H1 (cell line): ENCODE data around the gene UBN1. TPM values are rescaled to one million over a fixed set of nuclear protein-coding genes. Genes with fewer than 3 reads are reported as not detected.

ENCODE experiments used
- CTCF ChIA-PET: fragments of 300-600 bp; sonication (Branson Sonifier 250); formaldehyde crosslinking; loops from one replicate; lab custom pipeline; 2021; ENCODE audit not compliant: partially characterized antibody; lab: Charles Lee
- POLR2A ChIA-PET: fragments of 300-600 bp; sonication (Branson Sonifier 250); formaldehyde crosslinking; loops from one replicate; lab custom pipeline; 2021; ENCODE audit warnings: inconsistent platforms; ENCODE audit not compliant: partially characterized antibody; lab: Charles Lee
- DNase-seq, 2 experiments: peaks; one replicate each; pipeline versions ENCODE4 v3.0.0 to v3.0.0-alpha.2; 2010 to 2022; ENCODE audit warnings: low spot score in 2 of 2, low read depth in 1 of 2, mixed read lengths in 1 of 2
- FAIRE-seq: peaks from 2 replicates; lab custom pipeline; 2011; peaks lifted over from hg19 to GRCh38; lab: Jason Lieb, UNC
- H2AFZ ChIP-seq: 2 replicates; pipeline ENCODE4 v1.8.1; 2012; ENCODE audit warnings: low read length, inconsistent platforms
- H2AK5ac ChIP-seq: 2 replicates; pipeline ENCODE4 v1.6.1; 2013; ENCODE audit warnings: low read depth, low read length
- H2BK120ac ChIP-seq: replicated peaks from 2 replicates; pipeline ENCODE3; 2013; ENCODE audit warnings: low read depth, low read length, inconsistent platforms
- H2BK12ac ChIP-seq: 2 replicates; pipeline ENCODE4 v1.6.1; 2013; ENCODE audit warnings: low read depth, low read length
- H2BK15ac ChIP-seq: 2 replicates; pipeline ENCODE4 v1.6.1; 2013; ENCODE audit warnings: low read length
- H2BK20ac ChIP-seq: 2 replicates; pipeline ENCODE4 v1.6.1; 2013; ENCODE audit warnings: low read length
- H2BK5ac ChIP-seq: 2 replicates; pipeline ENCODE4 v1.6.1; 2013; ENCODE audit warnings: low read depth, low read length
- H3K14ac ChIP-seq: 2 replicates; pipeline ENCODE4 v1.6.1; 2013; ENCODE audit warnings: inconsistent platforms; ENCODE audit not compliant: insufficient read length
- H3K18ac ChIP-seq: 2 replicates; pipeline ENCODE4 v1.6.1; 2013; ENCODE audit warnings: low read length; ENCODE audit errors: extremely low read depth
- H3K23ac ChIP-seq: 2 replicates; pipeline ENCODE4 v1.6.1; 2013; ENCODE audit warnings: inconsistent platforms; ENCODE audit not compliant: insufficient read length
- H3K23me2 ChIP-seq: 2 replicates; pipeline ENCODE4 v1.6.1; 2013; ENCODE audit warnings: low read depth, low read length
- H3K27ac ChIP-seq: 2 replicates; pipeline ENCODE4 v1.6.1; 2011; ENCODE audit warnings: low read depth, low read length, inconsistent platforms
- H3K27me3 ChIP-seq, 4 experiments: replicated peaks in 1 of 4; 1 replicate in 1 of 4; 2 replicates in 3 of 4; pipeline versions ENCODE4 v1.6.1 to v1.8.1; 2011 to 2013; ENCODE audit warnings: low read length in 3 of 4, mild to moderate bottlenecking in 3 of 4, inconsistent platforms in 2 of 4, mixed read lengths in 2 of 4, moderate library complexity in 1 of 4; ENCODE audit not compliant: control insufficient read depth in 3 of 4, insufficient read depth in 3 of 4; ENCODE audit errors: extremely low read depth in 1 of 4
- H3K36me3 ChIP-seq, 4 experiments: 2 replicates each; pipeline versions ENCODE4 v1.6.1 to v1.8.1; 2011 to 2013; ENCODE audit warnings: mild to moderate bottlenecking in 4 of 4, low read length in 3 of 4, moderate library complexity in 2 of 4, control low read depth in 1 of 4, inconsistent platforms in 1 of 4; ENCODE audit not compliant: insufficient read depth in 4 of 4, control insufficient read depth in 2 of 4
- H3K4ac ChIP-seq: replicated peaks from 2 replicates; pipeline ENCODE3; 2013; ENCODE audit warnings: low read length, low read depth, mixed read lengths, inconsistent platforms; ENCODE audit not compliant: insufficient read length
- H3K4me1 ChIP-seq, 4 experiments: replicated peaks in 1 of 4; 1 replicate in 1 of 4; 2 replicates in 3 of 4; pipeline versions ENCODE4 v1.6.1 to v1.8.1; 2011 to 2013; ENCODE audit warnings: low read length in 3 of 4, inconsistent platforms in 2 of 4, mixed read lengths in 1 of 4; ENCODE audit not compliant: insufficient read depth in 4 of 4, control insufficient read depth in 3 of 4
- H3K4me2 ChIP-seq, 2 experiments: 2 replicates each; pipeline versions ENCODE4 v1.6.1 to v1.8.1; 2011 to 2013; ENCODE audit warnings: low read depth in 2 of 2, low read length in 2 of 2, control low read depth in 1 of 2, inconsistent platforms in 1 of 2, mild to moderate bottlenecking in 1 of 2; ENCODE audit not compliant: insufficient read depth in 1 of 2
- H3K4me3 ChIP-seq, 4 experiments: fragments of 200-600, 300-600 bp in 1 of 4; sonication (generic), shearing (Covaris generic), sonication (Bioruptor Twin) in 1 of 4; 2 replicates each; pipeline versions ENCODE4 v1.5.1 to v1.8.1; 2011 to 2016; ENCODE audit warnings: low read length in 4 of 4, low read depth in 3 of 4, control low read depth in 2 of 4, inconsistent platforms in 2 of 4, mild to moderate bottlenecking in 2 of 4, mixed read lengths in 1 of 4, moderate library complexity in 1 of 4; ENCODE audit not compliant: insufficient read depth in 2 of 4; ENCODE audit errors: extremely low read depth in 1 of 4
- H3K56ac ChIP-seq: replicated peaks from 2 replicates; pipeline ENCODE3; 2013; ENCODE audit warnings: low read depth, mild to moderate bottlenecking, mixed read lengths, low read length, inconsistent platforms; ENCODE audit not compliant: insufficient read length
- H3K79me1 ChIP-seq: 2 replicates; pipeline ENCODE4 v1.6.1; 2013; ENCODE audit warnings: low read depth, low read length, control low read depth
- H3K79me2 ChIP-seq, 2 experiments: 2 replicates each; pipeline versions ENCODE4 v1.6.1 to v1.8.1; 2012 to 2013; ENCODE audit warnings: low read length in 2 of 2, mild to moderate bottlenecking in 2 of 2, inconsistent platforms in 1 of 2; ENCODE audit not compliant: insufficient read depth in 2 of 2, control insufficient read depth in 1 of 2
- H3K9ac ChIP-seq, 4 experiments: replicated peaks in 1 of 4; 1 replicate in 1 of 4; 2 replicates in 3 of 4; pipeline versions ENCODE4 v1.6.1 to v1.8.1; 2011 to 2013; ENCODE audit warnings: low read depth in 3 of 4, low read length in 3 of 4, control low read depth in 2 of 4, mild to moderate bottlenecking in 2 of 4, moderate library complexity in 2 of 4, inconsistent platforms in 1 of 4; ENCODE audit errors: extremely low read depth in 1 of 4
- H3K9me3 ChIP-seq, 2 experiments: 2 replicates each; pipeline versions ENCODE4 v1.6.1 to v1.8.1; 2012 to 2013; ENCODE audit warnings: mild to moderate bottlenecking in 2 of 2, moderate library complexity in 2 of 2, control low read depth in 1 of 2, inconsistent platforms in 1 of 2, low read depth in 1 of 2, low read length in 1 of 2, mixed read lengths in 1 of 2; ENCODE audit not compliant: insufficient read depth in 2 of 2
- H4K20me1 ChIP-seq, 2 experiments: replicated peaks in 1 of 2; 2 replicates each; pipeline versions ENCODE3 to v1.8.1; 2011 to 2013; ENCODE audit warnings: inconsistent platforms in 2 of 2, low read length in 2 of 2, mild to moderate bottlenecking in 1 of 2; ENCODE audit not compliant: insufficient read depth in 2 of 2, control insufficient read depth in 1 of 2
- H4K5ac ChIP-seq: 2 replicates; pipeline ENCODE4 v1.6.1; 2013; ENCODE audit warnings: low read length, low read depth, mixed read lengths, inconsistent platforms; ENCODE audit not compliant: insufficient read length
- H4K8ac ChIP-seq: 2 replicates; pipeline ENCODE4 v1.8.0; 2013; ENCODE audit warnings: mild to moderate bottlenecking, moderate library complexity, low read length, inconsistent platforms; ENCODE audit not compliant: insufficient read depth; ENCODE audit errors: extremely low read depth
- H4K91ac ChIP-seq: replicated peaks from 2 replicates; pipeline ENCODE3; 2013; ENCODE audit warnings: low read length, mixed read lengths, inconsistent platforms; ENCODE audit not compliant: insufficient read length
- BRCA1 ChIP-seq: IDR thresholded peaks from 2 replicates; pipeline ENCODE4 v1.6.1; 2012; ENCODE audit warnings: low read depth, low read length, improper control_type of control experiment
- GABPA ChIP-seq: IDR thresholded peaks from 2 replicates; pipeline ENCODE4 v1.6.1; 2011; ENCODE audit warnings: mild to moderate bottlenecking, low read length, moderate library complexity, borderline replicate concordance; ENCODE audit not compliant: insufficient read depth
- KDM1A ChIP-seq: fragments of 200-600, 300-600 bp; sonication (generic); IDR thresholded peaks from 2 replicates; pipeline ENCODE4 v1.7.1; 2016; ENCODE audit warnings: mild to moderate bottlenecking, low read length, borderline replicate concordance
- NRF1 ChIP-seq: IDR thresholded peaks from 2 replicates; pipeline ENCODE4 v1.6.1; 2011; ENCODE audit warnings: mild to moderate bottlenecking, low read depth, low read length, improper control_type of control experiment
- ZNF274 ChIP-seq: IDR thresholded peaks from 2 replicates; pipeline ENCODE4 v1.7.0; 2012; ENCODE audit warnings: low read length, borderline replicate concordance; ENCODE audit errors: extremely low read depth
- WGBS, 2 experiments: shearing (Covaris generic) in 1 of 2; methylation state at CpG; one replicate each; pipeline versions ENCODE4 v1.1.6 to v1.1.7; 2013 to 2015; ENCODE audit warnings: low lambda C conversion rate in 2 of 2, mixed read lengths in 2 of 2, inconsistent platforms in 1 of 2, low coverage in 1 of 2, missing lambda C conversion rate in 1 of 2; ENCODE audit not compliant: insufficient replicate concordance in 2 of 2, insufficient coverage in 1 of 2, insufficient read length in 1 of 2; ENCODE audit errors: extremely low coverage in 1 of 2, missing lambda C conversion rate in 1 of 2; 5-methylcytosine and 5-hydroxymethylcytosine counted together
- polyA plus RNA-seq, 7 experiments: library from polyadenylated mRNA; depleted of rRNA in 3 of 7; stranded (reverse) in 5 of 7; unstranded in 2 of 7; fragments of >200 nt in 5 of 7; fragments of 200-250 nt in 2 of 7; gene quantifications; 1 replicate in 5 of 7; 2 replicates in 1 of 7; 4 replicates in 1 of 7; pipeline versions ENCODE4 v1.2.1 to v1.2.3, GENCODE V29; 2011 to 2013; ENCODE audit warnings: missing spikeins in 2 of 7, mixed read lengths in 2 of 7
- total RNA-seq: library from RNA; stranded (reverse); fragmentation: NEBNext Ultra II Directional; extraction: Animal tissue kit (Norgen Biotek cat#: 25700); gene quantifications from 2 replicates; pipeline ENCODE4 v1.2.1, GENCODE V29; 2021
- TF ChIP-seq, protein P1 (sequence below): IDR thresholded peaks from 2 replicates; pipeline ENCODE4 v1.6.1; 2011; ENCODE audit warnings: low read length, improper control_type of control experiment

The UBN1 gene
- total and polyA plus RNA-seq, 2 of the 8 experiments (the other 6 are each of a cell fraction or from before 2014, with no cell fraction given) = 16.2 to 37.0 TPM

DNA sequence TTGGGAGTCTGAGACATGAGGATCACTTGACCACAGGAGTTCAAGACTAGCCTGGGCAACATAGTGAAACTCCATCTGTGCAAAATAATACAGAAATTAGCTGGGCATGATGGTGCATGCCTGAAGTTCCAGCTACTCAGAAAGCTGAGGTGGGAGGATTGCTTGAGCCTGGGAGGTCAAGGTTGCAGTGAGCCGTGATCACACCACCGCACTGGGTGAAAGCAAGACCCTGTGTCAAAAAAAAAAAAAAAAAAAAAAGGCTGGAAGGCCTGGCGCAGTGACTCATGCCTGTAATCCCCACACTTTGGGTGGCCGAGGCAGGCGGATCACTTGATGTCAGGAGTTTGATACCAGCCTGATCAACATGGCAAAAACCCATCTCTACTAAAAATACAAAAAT lies 8.1 kb downstream of the UBN1 start:
- peaks cover 4 to 8% of the 10 kb centered on the region in 2 experiments for H4K20me1 ChIP-seq
- DNase-seq = no peak
- CTCF ChIA-PET = interaction anchor here (1.3 kb wide), 1 partner anchor 10 kb away, joined by 3 read pairs; no protein-coding TSS in a partner anchor

More for the DNA sequence above, 8.1 kb downstream of the UBN1 start:
- H3K56ac ChIP-seq = no peak overlapping the region
- peaks cover 5 to 29% of the 10 kb centered on the region in 2 experiments; a peak in 3 of 4 replicates for H3K79me2 ChIP-seq
- no peaks in the 10 kb centered on the region; the same call in none of the 2 replicates for H3K79me1 ChIP-seq
- H2BK5ac ChIP-seq = no peak overlapping the region
- TF ChIP-seq, protein P1, sequence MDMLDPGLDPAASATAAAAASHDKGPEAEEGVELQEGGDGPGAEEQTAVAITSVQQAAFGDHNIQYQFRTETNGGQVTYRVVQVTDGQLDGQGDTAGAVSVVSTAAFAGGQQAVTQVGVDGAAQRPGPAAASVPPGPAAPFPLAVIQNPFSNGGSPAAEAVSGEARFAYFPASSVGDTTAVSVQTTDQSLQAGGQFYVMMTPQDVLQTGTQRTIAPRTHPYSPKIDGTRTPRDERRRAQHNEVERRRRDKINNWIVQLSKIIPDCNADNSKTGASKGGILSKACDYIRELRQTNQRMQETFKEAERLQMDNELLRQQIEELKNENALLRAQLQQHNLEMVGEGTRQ = no peak
- TF ChIP-seq GABPA (no peak), ZNF274 (no peak), BRCA1 (no peak), KDM1A (no peak), NRF1 (no peak)
- no peak overlapping the region for H3K4ac ChIP-seq
- no peak overlapping the region for H2AFZ ChIP-seq
- H3K23me2 ChIP-seq = no peaks in the 10 kb centered on the region
- no peak overlapping the region for H2BK12ac ChIP-seq
- no peak overlapping the region for H2BK15ac ChIP-seq
- no peak for FAIRE-seq
- no peak overlapping the region for H3K4me3 ChIP-seq
- H3K18ac ChIP-seq = no peak overlapping the region
- no peak overlapping the region for H2BK120ac ChIP-seq
- H3K9ac ChIP-seq = no peak overlapping the region
- H3K14ac ChIP-seq = no peak overlapping the region
- H2AK5ac ChIP-seq = no peak overlapping the region
- no peak overlapping the region for H3K23ac ChIP-seq
- H4K8ac ChIP-seq = no peak overlapping the region
- WGBS, 2 experiments = 85% methylated on average over 4 of the region's 5 CpGs; no CpG with 5 or more reads in 1 of the 2 experiments
- H3K9me3 ChIP-seq = no peaks in the 10 kb centered on the region
- peaks cover 25 to 63% (median 44%) of the 10 kb centered on the region in 4 experiments for H3K36me3 ChIP-seq
- H3K27me3 ChIP-seq = no peaks in the 10 kb centered on the region
- no peak overlapping the region for H3K27ac ChIP-seq
- no peak overlapping the region for H3K4me2 ChIP-seq
- H4K5ac ChIP-seq = no peak overlapping the region
- H4K91ac ChIP-seq = no peak overlapping the region
- no peak overlapping the region for H2BK20ac ChIP-seq
- POLR2A ChIA-PET = no interaction called here
- no peaks in the 10 kb centered on the region for H3K4me1 ChIP-seq
